Muscle layer of colon (tissue), 2 donors: ENCODE measurements around the gene MED13L.

Source experiments
- H3K27ac ChIP-seq: one replicate; pipeline ENCODE4 v1.7.0; 2013; ENCODE audit warnings: low read depth, mild to moderate bottlenecking, low read length, moderate library complexity
- H3K27me3 ChIP-seq, 2 donors: one replicate each; pipeline ENCODE4 v1.7.0; 2013; ENCODE audit warnings: low read length in 2 of 2, mild to moderate bottlenecking in 2 of 2; ENCODE audit not compliant: insufficient read depth in 2 of 2, control insufficient read depth in 1 of 2
- H3K36me3 ChIP-seq: one replicate; pipeline ENCODE4 v1.7.0; 2013; ENCODE audit warnings: mild to moderate bottlenecking, low read length; ENCODE audit not compliant: insufficient read depth
- H3K4me1 ChIP-seq: one replicate; pipeline ENCODE4 v1.7.0; 2013; ENCODE audit warnings: mild to moderate bottlenecking, low read length; ENCODE audit not compliant: insufficient read depth
- H3K4me3 ChIP-seq, 2 donors: one replicate each; pipeline ENCODE4 v1.7.0; 2013; ENCODE audit warnings: low read length in 2 of 2, low read depth in 1 of 2, mild to moderate bottlenecking in 1 of 2, moderate library complexity in 1 of 2
- H3K9ac ChIP-seq: one replicate; pipeline ENCODE4 v1.7.0; 2013; ENCODE audit warnings: low read length
- H3K9me3 ChIP-seq: one replicate; pipeline ENCODE4 v1.7.0; 2013; ENCODE audit warnings: mild to moderate bottlenecking, low read length
- donor health status: abdominal sarcoma.
- donor health status: Adenocarcinoma of cecum.

The MED13L gene

GRCh38 chr12:116092776-116093175 lies 184.7 kb downstream of the MED13L start:
- Histone ChIP-seq H3K4me3 (no peak overlapping the region), H3K36me3 (no peaks in the 10 kb centered on the region), H3K9ac (no peak overlapping the region), H3K27me3 (no peaks in the 10 kb centered on the region), H3K27ac (no peak overlapping the region), H3K4me1 (peaks cover 4% of the 10 kb centered on the region), H3K9me3 (no peaks in the 10 kb centered on the region)

- Histone ChIP-seq H3K9ac (no peak overlapping the region), H3K27me3 (no peaks in the 10 kb centered on the region), H3K4me1 (peaks cover 10% of the 10 kb centered on the region), H3K36me3 (no peaks in the 10 kb centered on the region), H3K9me3 (no peaks in the 10 kb centered on the region), H3K27ac (no peak overlapping the region), H3K4me3 (no peak overlapping the region)
Observed at GRCh38 chr12:116092162-116092561, 185.3 kb downstream of the MED13L start.

- H3K36me3 ChIP-seq = no peaks in the 10 kb centered on the region
- no peak overlapping the region for H3K27ac ChIP-seq
- no peaks in the 10 kb centered on the region for H3K9me3 ChIP-seq
- no peak overlapping the region for H3K4me3 ChIP-seq
- no peaks in the 10 kb centered on the region for H3K27me3 ChIP-seq
- H3K9ac ChIP-seq = no peak overlapping the region
- peaks cover 10% of the 10 kb centered on the region for H3K4me1 ChIP-seq
Observed at GRCh38 chr12:116091579-116091978, 185.9 kb downstream of the MED13L start.

DNA sequence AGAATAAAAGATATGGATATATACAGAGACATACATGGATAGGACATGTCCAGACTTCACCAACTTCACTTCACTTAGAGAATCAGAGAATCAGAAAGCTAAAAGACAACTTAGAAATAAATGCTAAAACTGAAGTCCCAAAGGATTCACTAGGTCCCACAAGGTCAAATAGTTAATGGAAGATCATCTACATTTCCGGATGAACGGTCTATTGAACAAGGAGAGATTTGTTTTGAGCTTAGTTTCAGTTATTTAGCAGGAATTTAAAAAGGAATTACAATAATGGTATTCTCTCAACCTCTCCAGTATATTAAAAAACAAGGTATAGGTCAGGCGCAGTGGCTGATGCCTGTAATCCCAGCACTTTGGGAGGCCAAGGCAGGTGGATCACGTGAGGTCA lies 187.0 kb downstream of the MED13L start:
- H3K9ac ChIP-seq = no peak overlapping the region
- H3K4me3 ChIP-seq = no peak overlapping the region
- no peak overlapping the region for H3K27ac ChIP-seq
- H3K36me3 ChIP-seq = no peaks in the 10 kb centered on the region
- peaks cover 10% of the 10 kb centered on the region for H3K4me1 ChIP-seq
- H3K27me3 ChIP-seq = no peaks in the 10 kb centered on the region
- H3K9me3 ChIP-seq = no peaks in the 10 kb centered on the region

- Histone ChIP-seq H3K4me1 (peaks cover 10% of the 10 kb centered on the region), H3K36me3 (no peaks in the 10 kb centered on the region), H3K4me3 (no peak overlapping the region), H3K9ac (no peak overlapping the region), H3K27me3 (no peaks in the 10 kb centered on the region), H3K9me3 (no peaks in the 10 kb centered on the region), H3K27ac (no peak overlapping the region)
Observed at GRCh38 chr12:116089080-116089479, 188.4 kb downstream of the MED13L start.

GRCh38 chr12:116087962-116088361 lies 189.5 kb downstream of the MED13L start:
- Histone ChIP-seq H3K36me3 (no peaks in the 10 kb centered on the region), H3K27me3 (no peaks in the 10 kb centered on the region), H3K27ac (no peak overlapping the region), H3K9me3 (no peaks in the 10 kb centered on the region), H3K4me1 (peaks cover 10% of the 10 kb centered on the region), H3K9ac (no peak overlapping the region), H3K4me3 (no peak overlapping the region)

GRCh38 chr12:116087399-116087798 lies 190.1 kb downstream of the MED13L start:
- Histone ChIP-seq H3K9ac (no peak overlapping the region), H3K9me3 (no peaks in the 10 kb centered on the region), H3K27me3 (no peaks in the 10 kb centered on the region), H3K36me3 (no peaks in the 10 kb centered on the region), H3K4me3 (no peak overlapping the region), H3K4me1 (peaks cover 10% of the 10 kb centered on the region), H3K27ac (no peak overlapping the region)

DNA sequence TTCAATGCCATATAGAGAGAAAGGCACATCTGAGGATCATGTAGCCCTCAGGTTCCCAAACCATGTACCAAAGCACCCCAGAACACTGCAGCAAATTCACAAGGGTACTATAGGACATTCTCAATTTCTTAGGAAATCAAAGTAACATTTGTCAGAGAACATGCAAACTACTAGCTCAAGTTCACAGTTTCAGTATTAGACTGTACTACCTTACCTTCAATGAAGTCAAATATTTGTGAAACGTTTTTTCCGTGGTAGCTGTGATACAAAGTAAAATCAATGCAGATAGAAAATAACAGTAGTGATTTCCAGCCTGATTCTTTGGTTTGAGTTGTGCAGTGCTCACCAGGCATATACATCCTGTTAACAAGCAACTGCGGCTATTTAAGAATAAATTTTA lies 197.1 kb downstream of the MED13L start:
- H3K4me3 ChIP-seq = no peak overlapping the region
- no peaks in the 10 kb centered on the region for H3K4me1 ChIP-seq
- H3K27ac ChIP-seq = no peak overlapping the region
- no peaks in the 10 kb centered on the region for H3K27me3 ChIP-seq
- H3K9ac ChIP-seq = no peak overlapping the region
- H3K36me3 ChIP-seq = no peaks in the 10 kb centered on the region
- H3K9me3 ChIP-seq = no peaks in the 10 kb centered on the region

DNA sequence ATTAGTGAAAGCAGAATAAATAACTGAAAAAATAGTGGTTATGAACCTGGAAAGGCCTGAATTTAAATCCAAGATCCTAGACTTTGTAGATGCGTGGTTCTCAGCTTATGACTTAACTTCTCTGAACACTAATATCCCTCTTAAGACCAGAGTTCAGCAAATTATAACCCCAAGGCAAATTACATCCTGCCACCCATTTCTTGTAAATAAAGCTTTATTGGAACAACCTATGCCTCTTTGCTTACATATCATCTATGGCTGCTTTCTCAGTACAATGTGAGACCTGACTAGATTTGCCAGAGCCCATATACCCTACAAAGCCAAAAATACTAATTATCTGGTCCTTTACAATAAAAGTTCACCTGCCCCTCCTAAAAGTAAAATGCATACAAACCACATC lies 199.1 kb downstream of the MED13L start:
- Histone ChIP-seq H3K27me3 (no peaks in the 10 kb centered on the region), H3K4me1 (no peaks in the 10 kb centered on the region), H3K36me3 (no peaks in the 10 kb centered on the region), H3K9me3 (no peaks in the 10 kb centered on the region), H3K4me3 (no peak overlapping the region), H3K9ac (no peak overlapping the region), H3K27ac (no peak overlapping the region)

DNA sequence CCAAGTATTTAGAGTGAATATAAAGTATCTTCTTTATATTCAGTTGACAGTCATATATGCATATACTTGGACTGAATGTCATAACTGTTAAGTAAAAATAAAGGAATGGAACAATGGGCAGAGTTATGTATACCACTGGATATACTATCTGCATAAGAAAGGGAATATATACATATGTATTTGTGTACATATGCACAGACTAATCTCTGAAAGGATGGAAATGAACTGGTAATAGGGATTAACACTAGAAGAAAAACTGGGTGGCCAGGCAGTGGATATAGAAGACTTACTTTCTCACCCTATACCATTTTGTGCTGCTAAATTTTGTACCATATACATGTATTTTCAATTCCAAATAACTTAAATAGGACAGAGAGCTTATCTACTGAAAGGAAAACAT lies 200.1 kb downstream of the MED13L start:
- Histone ChIP-seq H3K27ac (no peak overlapping the region), H3K36me3 (no peaks in the 10 kb centered on the region)

GRCh38 chr12:116076399-116076798 lies 201.1 kb downstream of the MED13L start:
- no peaks in the 10 kb centered on the region for H3K9me3 ChIP-seq
- H3K9ac ChIP-seq = no peak overlapping the region
- H3K4me3 ChIP-seq = no peak overlapping the region
- H3K36me3 ChIP-seq = no peaks in the 10 kb centered on the region
- H3K27ac ChIP-seq = no peak overlapping the region
- no peaks in the 10 kb centered on the region for H3K4me1 ChIP-seq
- no peaks in the 10 kb centered on the region for H3K27me3 ChIP-seq

More for the DNA sequence above, 200.1 kb downstream of the MED13L start:
- H3K27me3 ChIP-seq = no peaks in the 10 kb centered on the region
- no peak overlapping the region for H3K9ac ChIP-seq
- no peaks in the 10 kb centered on the region for H3K9me3 ChIP-seq
- no peaks in the 10 kb centered on the region for H3K4me1 ChIP-seq
- H3K4me3 ChIP-seq = no peak overlapping the region

- Histone ChIP-seq H3K36me3 (no peaks in the 10 kb centered on the region), H3K4me1 (peaks cover 8% of the 10 kb centered on the region), H3K27ac (no peak overlapping the region), H3K27me3 (no peaks in the 10 kb centered on the region), H3K4me3 (no peak overlapping the region), H3K9ac (no peak overlapping the region), H3K9me3 (no peaks in the 10 kb centered on the region)
Observed at GRCh38 chr12:116074686-116075085, 202.8 kb downstream of the MED13L start.
